Measurements from ENCODE around the gene BCAR3. TPM values are rescaled to one million over a fixed set of nuclear protein-coding genes. Genes with fewer than 3 reads are reported as not detected.

Gene BCAR3
- total RNA-seq, 2 donors from 2014 or later: 45.2 to 47.7 TPM

- intact Hi-C loops (cut with DNase I): no loop called here
- no peaks in the 10 kb centered on the region for H3K36me3 ChIP-seq
- TF ChIP-seq CTCF (IDR thresholded peaks at IDR 0.05): no peak
- no peak overlapping the region for H3K27ac ChIP-seq
- H3K4me1 ChIP-seq: no peaks in the 10 kb centered on the region
- no peaks in the 10 kb centered on the region for H3K9me3 ChIP-seq
- H3K27me3 ChIP-seq: no peaks in the 10 kb centered on the region
- H3K4me3 ChIP-seq: no peak overlapping the region
- no peak overlapping the region for H3K9ac ChIP-seq (ENCODE audit: low read depth in 2 of 2, low read length in 2 of 2)
- DNase-seq: no peak
Measured at GRCh38 chr1:93533677-93534076, 148.0 kb downstream of the BCAR3 start.

- intact Hi-C loops (cut with DNase I): no loop called here
- no peak for DNase-seq
- Histone ChIP-seq H3K4me3 (no peak overlapping the region), H3K27me3 (no peaks in the 10 kb centered on the region), H3K27ac (no peak overlapping the region), H3K36me3 (no peaks in the 10 kb centered on the region), H3K9ac (ENCODE audit: low read depth in 2 of 2, low read length in 2 of 2) (no peak overlapping the region), H3K4me1 (no peaks in the 10 kb centered on the region), H3K9me3 (no peaks in the 10 kb centered on the region)
- no peak for TF ChIP-seq CTCF (IDR thresholded peaks at IDR 0.05)
Measured at GRCh38 chr1:93532780-93533378, 148.8 kb downstream of the BCAR3 start.

GRCh38 chr1:93531193-93531592 lies 150.4 kb downstream of the BCAR3 start:
- Histone ChIP-seq H3K27me3 (no peaks in the 10 kb centered on the region), H3K4me1 (no peaks in the 10 kb centered on the region)
- TF ChIP-seq CTCF (IDR thresholded peaks at IDR 0.05): no peak

GRCh38 chr1:93528412-93528811 lies 153.2 kb downstream of the BCAR3 start:
- Histone ChIP-seq H3K27ac (no peak overlapping the region), H3K36me3 (no peaks in the 10 kb centered on the region), H3K27me3 (no peaks in the 10 kb centered on the region), H3K9ac (ENCODE audit: low read depth in 2 of 2, low read length in 2 of 2) (no peak overlapping the region), H3K4me1 (no peaks in the 10 kb centered on the region), H3K9me3 (no peaks in the 10 kb centered on the region), H3K4me3 (no peak overlapping the region)
- DNase-seq: no peak
- no peak for TF ChIP-seq CTCF (IDR thresholded peaks at IDR 0.05)
- intact Hi-C loops (cut with DNase I): no loop called here

More at GRCh38 chr1:93531193-93531592, 150.4 kb downstream of the BCAR3 start:
- Histone ChIP-seq H3K27ac (no peak overlapping the region), H3K9me3 (no peaks in the 10 kb centered on the region), H3K4me3 (no peak overlapping the region), H3K36me3 (no peaks in the 10 kb centered on the region), H3K9ac (ENCODE audit: low read depth in 2 of 2, low read length in 2 of 2) (no peak overlapping the region)
- DNase-seq: no peak
- intact Hi-C loops (cut with DNase I): no loop called here

GRCh38 chr1:93526431-93526830 lies 155.2 kb downstream of the BCAR3 start:
- H3K36me3 ChIP-seq: no peaks in the 10 kb centered on the region
- DNase-seq: no peak
- H3K4me1 ChIP-seq: no peaks in the 10 kb centered on the region
- no peaks in the 10 kb centered on the region for H3K9me3 ChIP-seq
- TF ChIP-seq CTCF (IDR thresholded peaks at IDR 0.05): no peak
- no peak overlapping the region for H3K9ac ChIP-seq (ENCODE audit: low read depth in 2 of 2, low read length in 2 of 2)
- H3K4me3 ChIP-seq: no peak overlapping the region
- intact Hi-C loops (cut with DNase I): no loop called here
- no peak overlapping the region for H3K27ac ChIP-seq
- H3K27me3 ChIP-seq: no peaks in the 10 kb centered on the region
